HepG2 (cell line): ENCODE data around the gene MFAP4. TPM values are rescaled to one million over a fixed set of nuclear protein-coding genes. Genes with fewer than 3 reads are reported as not detected.

ENCODE experiments used
- ATAC-seq: fragments of 200-7000 bp; cut with Tn5 transposase; 3 replicates; pipeline ENCODE4 v1.9.1; 2020; ENCODE audit warnings: mild to moderate bottlenecking, moderate library complexity
- BruUV-seq: library from RNA; stranded (reverse); fragments of 400-500 nt; replicated peaks from 2 replicates; lab custom pipeline; 2021; lab: Mats Ljungman, UMichigan
- CTCF ChIA-PET: fragments of 300-600 bp; formaldehyde crosslinking; extraction: SDS; loops from one replicate; lab custom pipeline; 2021; ENCODE audit warnings: low total read pairs, inconsistent platforms, low intra/inter-chr PET ratio; lab: Yijun Ruan, JAX
- POLR2A ChIA-PET: fragments of 350-600 bp; sonication (Branson Sonifier 250); formaldehyde crosslinking; loops from one replicate; lab custom pipeline; 2020; ENCODE audit warnings: antibody characterized with exemption, inconsistent platforms; lab: Yijun Ruan, JAX
- DNase-seq: peaks from one replicate; pipeline ENCODE4 v3.0.0-alpha.2; 2015; ENCODE audit warnings: low spot score
- FAIRE-seq: peaks from 3 replicates; lab custom pipeline; 2011; peaks lifted over from hg19 to GRCh38; lab: Jason Lieb, UNC
- H2AFZ ChIP-seq: one replicate; pipeline ENCODE4 v1.6.1; 2011; ENCODE audit warnings: low read length, inconsistent platforms
- H3K27ac ChIP-seq: fragments of 300-600 bp; 3 replicates; pipeline ENCODE4 v1.8.0; 2011; ENCODE audit warnings: mixed run types, mild to moderate bottlenecking, mixed read lengths, low read length, inconsistent platforms; ENCODE audit not compliant: insufficient read depth; ENCODE audit errors: extremely low read length
- H3K27me3 ChIP-seq, 2 experiments: fragments of 200-600 bp in 1 of 2; 2 replicates in 1 of 2; 3 replicates in 1 of 2; pipeline versions ENCODE4 v1.6.0 to v1.8.0; 2011; ENCODE audit warnings: low read length in 2 of 2, mild to moderate bottlenecking in 2 of 2, moderate library complexity in 2 of 2, inconsistent platforms in 1 of 2; ENCODE audit not compliant: insufficient read depth in 2 of 2, control insufficient read depth in 1 of 2
- H3K36me3 ChIP-seq, 2 experiments: fragments of 200-600 bp in 1 of 2; replicated peaks in 1 of 2; 2 replicates in 1 of 2; 3 replicates in 1 of 2; pipeline versions ENCODE4 v1.5.1 to v1.8.0; 2011; ENCODE audit warnings: low read length in 2 of 2, inconsistent platforms in 1 of 2; ENCODE audit not compliant: insufficient read depth in 2 of 2, control insufficient read depth in 1 of 2
- H3K4me1 ChIP-seq: 2 replicates; pipeline ENCODE4 v1.5.1; 2012; ENCODE audit warnings: low read length, inconsistent platforms; ENCODE audit not compliant: insufficient read depth
- H3K4me2 ChIP-seq: 2 replicates; pipeline ENCODE4 v1.6.0; 2011; ENCODE audit warnings: low read depth, low read length, inconsistent platforms
- H3K4me3 ChIP-seq, 3 experiments: fragments of 200-600 bp in 1 of 3; sonication (generic), shearing (Covaris generic) in 1 of 3; replicated peaks in 1 of 3; 2 replicates each; pipeline ENCODE4 v1.5.1; 2011 to 2016; ENCODE audit warnings: low read length in 3 of 3, inconsistent platforms in 2 of 3, low read depth in 2 of 3, mild to moderate bottlenecking in 2 of 3, control low read depth in 1 of 3, mixed read lengths in 1 of 3; ENCODE audit not compliant: insufficient read depth in 1 of 3
- H3K79me2 ChIP-seq: one replicate; pipeline ENCODE4 v1.6.1; 2011; ENCODE audit warnings: low read length, inconsistent platforms; ENCODE audit not compliant: insufficient read depth
- H3K9ac ChIP-seq: 2 replicates; pipeline ENCODE4 v1.6.0; 2011; ENCODE audit warnings: mild to moderate bottlenecking, low read depth, low read length, inconsistent platforms; ENCODE audit not compliant: insufficient read depth
- H3K9me3 ChIP-seq: 2 replicates; pipeline ENCODE4 v1.5.1; 2012; ENCODE audit warnings: mild to moderate bottlenecking, low read length
- H4K20me1 ChIP-seq: 2 replicates; pipeline ENCODE4 v1.6.0; 2011; ENCODE audit warnings: inconsistent platforms, mild to moderate bottlenecking, low read length, moderate library complexity; ENCODE audit not compliant: insufficient read depth
- MLLT10 ChIP-seq: sonication (generic); formaldehyde crosslinking; IDR thresholded peaks from 2 replicates; pipeline ENCODE4 v1.4.0; 2020; ENCODE audit warnings: missing genetic modification reagents
- NFYB ChIP-seq: sonication (generic); formaldehyde crosslinking; IDR thresholded peaks from 2 replicates; pipeline ENCODE4 v1.4.0; 2020; ENCODE audit warnings: missing genetic modification reagents
- PRMT3 ChIP-seq: sonication (generic); formaldehyde crosslinking; IDR thresholded peaks from 2 replicates; pipeline ENCODE4 v1.8.1; 2022; ENCODE audit warnings: low read depth, mild to moderate bottlenecking, moderate library complexity, missing genetic modification reagents, borderline replicate concordance
- RELA ChIP-seq: sonication (generic); formaldehyde crosslinking; IDR thresholded peaks from 2 replicates; pipeline ENCODE4 v1.4.0; 2020; ENCODE audit warnings: missing genetic modification reagents
- SRSF9 ChIP-seq: fragments of 200-400 bp; formaldehyde crosslinking; IDR thresholded peaks from 2 replicates; pipeline ENCODE4 v1.6.1; 2018; ENCODE audit warnings: borderline replicate concordance, mild to moderate bottlenecking, low read depth, low read length; ENCODE audit not compliant: insufficient read depth, poor library complexity, severe bottlenecking
- YEATS4 ChIP-seq: sonication (generic); formaldehyde crosslinking; IDR thresholded peaks from 2 replicates; pipeline ENCODE4 v1.4.0; 2020; ENCODE audit warnings: missing genetic modification reagents, borderline replicate concordance
- ZKSCAN8 ChIP-seq: IDR thresholded peaks from 2 replicates; pipeline ENCODE4 v1.6.1; 2016; ENCODE audit warnings: borderline replicate concordance, missing genetic modification reagents, missing compliant biosample characterization
- ZNF510 ChIP-seq: sonication (generic); formaldehyde crosslinking; IDR thresholded peaks from 2 replicates; pipeline ENCODE4 v1.4.0; 2020; ENCODE audit warnings: low read depth, mild to moderate bottlenecking, missing genetic modification reagents
- ZNF777 ChIP-seq: sonication (generic); formaldehyde crosslinking; IDR thresholded peaks from 2 replicates; pipeline ENCODE4 v1.4.0; 2020; ENCODE audit warnings: missing genetic modification reagents
- WGBS: methylation state at CpG from one replicate; pipeline ENCODE4 v1.1.6; 2017; ENCODE audit warnings: low lambda C conversion rate; 5-methylcytosine and 5-hydroxymethylcytosine counted together
- in situ Hi-C: cut with HindIII; loops from 2 replicates; pipeline ENCODE4 v1.10.0; 2017; ENCODE audit warnings: low pct_unique_long_range_greater_than_20kb; ENCODE audit not compliant: extremely low pct_ligation_motif_present
- intact Hi-C: fragments of 100-400 bp; cut with micrococcal nuclease; formaldehyde crosslinking; loops from one replicate; pipeline ENCODE4 v1.10.0; 2022; ENCODE audit not compliant: unreplicated experiment
- polyA plus RNA-seq, 8 experiments: library from polyadenylated mRNA; depleted of rRNA in 3 of 8; stranded (reverse) in 7 of 8; unstranded in 1 of 8; fragments of >200 nt; fragmentation: Illumina TruSeq in 4 of 8; extraction: Trizol in 4 of 8; gene quantifications; 2 replicates each; pipeline versions ENCODE4 v1.2.1 to v1.2.3, GENCODE V29; 2011 to 2016; ENCODE audit warnings: low read depth in 4 of 8, missing spikeins in 1 of 8, mixed read lengths in 1 of 8; ENCODE audit not compliant: insufficient read depth in 1 of 8
- total RNA-seq, 5 experiments: library from RNA; depleted of rRNA; stranded (reverse); fragments of >200 nt; fragmentation: Illumina TruSeq; extraction: Trizol; gene quantifications; 2 replicates each; pipeline ENCODE4 v1.2.3, GENCODE V29; 2016; ENCODE audit warnings: low read depth in 1 of 5
- TF ChIP-seq, protein P1 (sequence below): sonication (generic); IDR thresholded peaks from 2 replicates; pipeline ENCODE4 v1.6.1; 2016; ENCODE audit warnings: low read depth, borderline replicate concordance
- TF ChIP-seq, protein P2 (sequence below): fragments of 450-650 bp; IDR thresholded peaks from 2 replicates; pipeline ENCODE4 v1.6.1; 2017; ENCODE audit warnings: mild to moderate bottlenecking
- TF ChIP-seq, protein P3 (sequence below): sonication (generic); formaldehyde crosslinking; IDR thresholded peaks from 2 replicates; pipeline ENCODE4 v1.9.0; 2021; ENCODE audit warnings: missing genetic modification reagents, mild to moderate bottlenecking, borderline replicate concordance
- TF ChIP-seq, protein P4 (sequence below): sonication (generic); formaldehyde crosslinking; conservative IDR thresholded peaks from 2 replicates; pipeline ENCODE4 v1.4.0; 2020; ENCODE audit warnings: missing genetic modification reagents

MFAP4 gene
- total and polyA plus RNA-seq, 2 of the 13 experiments (the other 11 are each of a cell fraction or from before 2014, with no cell fraction given): 0.08 TPM; not detected in 1

DNA sequence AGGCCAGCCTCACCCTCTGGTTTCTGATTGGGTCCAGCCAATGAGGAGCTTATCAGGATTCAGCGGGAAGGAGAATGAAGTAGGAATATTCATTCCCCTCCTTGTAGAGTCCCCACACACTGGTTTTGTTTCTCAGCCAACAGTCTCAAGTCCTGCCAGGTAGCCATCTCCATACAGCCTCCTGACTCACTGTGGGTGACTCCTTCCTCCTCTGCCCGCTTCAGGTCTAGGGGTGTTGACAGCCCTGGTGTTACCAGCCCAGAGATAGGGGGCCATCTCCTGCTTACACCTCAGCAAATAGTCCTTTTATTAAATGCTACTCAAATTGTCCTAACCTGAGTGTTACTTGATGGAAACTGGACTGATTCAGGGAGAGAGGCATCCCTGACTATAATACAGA is 4.0 kb upstream of the MFAP4 start:
- in situ Hi-C loops: no loop called here
- Histone ChIP-seq H3K4me2 (no peak overlapping the region), H3K9ac (no peak overlapping the region), H3K27me3 (peaks cover 0 to 20% of the 10 kb centered on the region in 2 experiments; a peak in 2 of 5 replicates), H2AFZ (no peak overlapping the region), H4K20me1 (no peaks in the 10 kb centered on the region), H3K36me3 (no peaks in the 10 kb centered on the region), H3K9me3 (no peaks in the 10 kb centered on the region), H3K27ac (no peak overlapping the region), H3K4me3 (no peak overlapping the region), H3K79me2 (no peaks in the 10 kb centered on the region), H3K4me1 (peaks cover 22% of the 10 kb centered on the region)
- 54% methylated on average over 2 of the region's 2 CpGs for WGBS
- no TSS peak for BruUV-seq
- intact Hi-C loops: no loop called here
- no peak for DNase-seq
- ChIA-PET CTCF (no interaction called here), POLR2A (interaction anchor here (1.5 kb wide), 1 partner anchor 13 kb away, joined by 6 read pairs; the partner anchor contains the start of gene MAPK7)
- no peak for FAIRE-seq
- TF ChIP-seq ZNF777 (CRISPR knock-in tag) (no peak), PRMT3 (CRISPR knock-in tag) (no peak), ZKSCAN8 (CRISPR knock-in tag) (no peak), ZNF510 (CRISPR knock-in tag) (no peak), YEATS4 (CRISPR knock-in tag) (no peak), MLLT10 (CRISPR knock-in tag) (no peak), RELA (CRISPR knock-in tag) (no peak), SRSF9 (no peak), NFYB (CRISPR knock-in tag) (no peak)
- TF ChIP-seq, protein P1, sequence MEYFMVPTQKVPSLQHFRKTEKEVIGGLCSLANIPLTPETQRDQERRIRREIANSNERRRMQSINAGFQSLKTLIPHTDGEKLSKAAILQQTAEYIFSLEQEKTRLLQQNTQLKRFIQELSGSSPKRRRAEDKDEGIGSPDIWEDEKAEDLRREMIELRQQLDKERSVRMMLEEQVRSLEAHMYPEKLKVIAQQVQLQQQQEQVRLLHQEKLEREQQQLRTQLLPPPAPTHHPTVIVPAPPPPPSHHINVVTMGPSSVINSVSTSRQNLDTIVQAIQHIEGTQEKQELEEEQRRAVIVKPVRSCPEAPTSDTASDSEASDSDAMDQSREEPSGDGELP: no peak
- TF ChIP-seq, protein P2, sequence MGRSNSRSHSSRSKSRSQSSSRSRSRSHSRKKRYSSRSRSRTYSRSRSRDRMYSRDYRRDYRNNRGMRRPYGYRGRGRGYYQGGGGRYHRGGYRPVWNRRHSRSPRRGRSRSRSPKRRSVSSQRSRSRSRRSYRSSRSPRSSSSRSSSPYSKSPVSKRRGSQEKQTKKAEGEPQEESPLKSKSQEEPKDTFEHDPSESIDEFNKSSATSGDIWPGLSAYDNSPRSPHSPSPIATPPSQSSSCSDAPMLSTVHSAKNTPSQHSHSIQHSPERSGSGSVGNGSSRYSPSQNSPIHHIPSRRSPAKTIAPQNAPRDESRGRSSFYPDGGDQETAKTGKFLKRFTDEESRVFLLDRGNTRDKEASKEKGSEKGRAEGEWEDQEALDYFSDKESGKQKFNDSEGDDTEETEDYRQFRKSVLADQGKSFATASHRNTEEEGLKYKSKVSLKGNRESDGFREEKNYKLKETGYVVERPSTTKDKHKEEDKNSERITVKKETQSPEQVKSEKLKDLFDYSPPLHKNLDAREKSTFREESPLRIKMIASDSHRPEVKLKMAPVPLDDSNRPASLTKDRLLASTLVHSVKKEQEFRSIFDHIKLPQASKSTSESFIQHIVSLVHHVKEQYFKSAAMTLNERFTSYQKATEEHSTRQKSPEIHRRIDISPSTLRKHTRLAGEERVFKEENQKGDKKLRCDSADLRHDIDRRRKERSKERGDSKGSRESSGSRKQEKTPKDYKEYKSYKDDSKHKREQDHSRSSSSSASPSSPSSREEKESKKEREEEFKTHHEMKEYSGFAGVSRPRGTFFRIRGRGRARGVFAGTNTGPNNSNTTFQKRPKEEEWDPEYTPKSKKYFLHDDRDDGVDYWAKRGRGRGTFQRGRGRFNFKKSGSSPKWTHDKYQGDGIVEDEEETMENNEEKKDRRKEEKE: no peak
- TF ChIP-seq, protein P3, sequence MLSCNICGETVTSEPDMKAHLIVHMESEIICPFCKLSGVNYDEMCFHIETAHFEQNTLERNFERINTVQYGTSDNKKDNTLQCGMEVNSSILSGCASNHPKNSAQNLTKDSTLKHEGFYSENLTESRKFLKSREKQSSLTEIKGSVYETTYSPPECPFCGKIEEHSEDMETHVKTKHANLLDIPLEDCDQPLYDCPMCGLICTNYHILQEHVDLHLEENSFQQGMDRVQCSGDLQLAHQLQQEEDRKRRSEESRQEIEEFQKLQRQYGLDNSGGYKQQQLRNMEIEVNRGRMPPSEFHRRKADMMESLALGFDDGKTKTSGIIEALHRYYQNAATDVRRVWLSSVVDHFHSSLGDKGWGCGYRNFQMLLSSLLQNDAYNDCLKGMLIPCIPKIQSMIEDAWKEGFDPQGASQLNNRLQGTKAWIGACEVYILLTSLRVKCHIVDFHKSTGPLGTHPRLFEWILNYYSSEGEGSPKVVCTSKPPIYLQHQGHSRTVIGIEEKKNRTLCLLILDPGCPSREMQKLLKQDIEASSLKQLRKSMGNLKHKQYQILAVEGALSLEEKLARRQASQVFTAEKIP (CRISPR knock-in tag): no peak
- TF ChIP-seq, protein P4, sequence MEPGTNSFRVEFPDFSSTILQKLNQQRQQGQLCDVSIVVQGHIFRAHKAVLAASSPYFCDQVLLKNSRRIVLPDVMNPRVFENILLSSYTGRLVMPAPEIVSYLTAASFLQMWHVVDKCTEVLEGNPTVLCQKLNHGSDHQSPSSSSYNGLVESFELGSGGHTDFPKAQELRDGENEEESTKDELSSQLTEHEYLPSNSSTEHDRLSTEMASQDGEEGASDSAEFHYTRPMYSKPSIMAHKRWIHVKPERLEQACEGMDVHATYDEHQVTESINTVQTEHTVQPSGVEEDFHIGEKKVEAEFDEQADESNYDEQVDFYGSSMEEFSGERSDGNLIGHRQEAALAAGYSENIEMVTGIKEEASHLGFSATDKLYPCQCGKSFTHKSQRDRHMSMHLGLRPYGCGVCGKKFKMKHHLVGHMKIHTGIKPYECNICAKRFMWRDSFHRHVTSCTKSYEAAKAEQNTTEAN (CRISPR knock-in tag): no peak
- ATAC-seq: no peak
